DMS79 (cell line): Measurements from ENCODE around the gene SLC27A2.

Experiments used
- DNase-seq: peaks from one replicate; lab custom pipeline; 2025; lab: John Stamatoyannopoulos, UW

Gene SLC27A2

GRCh38 chr15:50190723-50191122 is 8.7 kb downstream of the SLC27A2 start:
- no peak for DNase-seq

GRCh38 chr15:50192164-50192563 is 10.2 kb downstream of the SLC27A2 start:
- DNase-seq = no peak

- DNase-seq = no peak
Observed at GRCh38 chr15:50192926-50193620, 11.1 kb downstream of the SLC27A2 start.

GRCh38 chr15:50202003-50202402 is 20.0 kb downstream of the SLC27A2 start:
- DNase-seq = no peak

- no peak for DNase-seq
Observed at GRCh38 chr15:50206020-50206419, 24.0 kb downstream of the SLC27A2 start.

GRCh38 chr15:50209809-50210208 is 27.8 kb downstream of the SLC27A2 start:
- DNase-seq = no peak

- DNase-seq = no peak
Observed at GRCh38 chr15:50210462-50211157, 28.6 kb downstream of the SLC27A2 start.

GRCh38 chr15:50218291-50218690 is 36.3 kb downstream of the SLC27A2 start:
- DNase-seq = no peak

- DNase-seq = no peak
Observed at GRCh38 chr15:50218691-50219090, 36.7 kb downstream of the SLC27A2 start.

GRCh38 chr15:50219820-50220219 is 37.8 kb downstream of the SLC27A2 start:
- DNase-seq = no peak

- no peak for DNase-seq
Observed at GRCh38 chr15:50222181-50222580, 40.2 kb downstream of the SLC27A2 start.

- DNase-seq = no peak
Observed at GRCh38 chr15:50224606-50225005, 42.6 kb downstream of the SLC27A2 start.

GRCh38 chr15:50225057-50225456 is 43.1 kb downstream of the SLC27A2 start:
- no peak for DNase-seq

- no peak for DNase-seq
Observed at GRCh38 chr15:50225938-50226337, 43.9 kb downstream of the SLC27A2 start.

GRCh38 chr15:50227076-50227475 is 45.1 kb downstream of the SLC27A2 start:
- no peak for DNase-seq

GRCh38 chr15:50228866-50229265 is 46.9 kb downstream of the SLC27A2 start:
- no peak for DNase-seq

- no peak for DNase-seq
Observed at GRCh38 chr15:50229336-50229735, 47.3 kb downstream of the SLC27A2 start.

GRCh38 chr15:50231761-50232160 is 49.8 kb downstream of the SLC27A2 start:
- DNase-seq = no peak

- DNase-seq = no peak
Observed at GRCh38 chr15:50232791-50233190, 50.8 kb downstream of the SLC27A2 start.

GRCh38 chr15:50233192-50233736 is 51.3 kb downstream of the SLC27A2 start:
- DNase-seq = no peak

GRCh38 chr15:50234764-50235163 is 52.8 kb downstream of the SLC27A2 start:
- DNase-seq = no peak

- no peak for DNase-seq
Observed at GRCh38 chr15:50235794-50236193, 53.8 kb downstream of the SLC27A2 start.

- no peak for DNase-seq
Observed at GRCh38 chr15:50236433-50236832, 54.4 kb downstream of the SLC27A2 start.
